GOT3 (cell line): ENCODE data around the gene CCL15.
"Not testable (repeated sequence)": the region's sequence is repeated elsewhere in the genome, so short reads cannot be mapped to it uniquely, and the experiment has no call there.

Experiments
- DNase-seq: peaks from one replicate; lab custom pipeline; 2025; ENCODE audit warnings: mixed read lengths; lab: John Stamatoyannopoulos, UW

Gene CCL15

GRCh38 chr17:36001110-36001771 lies at the start of gene CCL15:
TSS of gene CCL15 (minus strand) at chr17:36001553. CDS start at chr17:36001492, 61 bp downstream.
- DNase-seq: no peak

GRCh38 chr17:36049643-36050042 lies 48.3 kb upstream of the CCL15 start:
- DNase-seq: no peak

GRCh38 chr17:36048066-36048465 lies 46.7 kb upstream of the CCL15 start:
- DNase-seq: no peak

- no peak for DNase-seq
Observed at GRCh38 chr17:36036235-36036634, 34.9 kb upstream of the CCL15 start.

GRCh38 chr17:36034127-36034526 lies 32.8 kb upstream of the CCL15 start:
- no peak for DNase-seq

- DNase-seq: no peak
Observed at GRCh38 chr17:36030956-36031355, 29.6 kb upstream of the CCL15 start.

- DNase-seq: no peak
Observed at GRCh38 chr17:36027761-36028160, 26.4 kb upstream of the CCL15 start.

- DNase-seq: no peak
Observed at GRCh38 chr17:36024106-36024869, 22.9 kb upstream of the CCL15 start.

- DNase-seq: no peak
Observed at GRCh38 chr17:36019423-36019822, 18.1 kb upstream of the CCL15 start.

GRCh38 chr17:36017799-36018198 lies 16.4 kb upstream of the CCL15 start, which contains the start of gene CCL23:
TSS of gene CCL23 (minus strand) at chr17:36017972. CDS start at chr17:36017897, 75 bp downstream.
- DNase-seq: no peak

GRCh38 chr17:36016555-36016954 lies 15.2 kb upstream of the CCL15 start:
- no peak for DNase-seq

GRCh38 chr17:36015895-36016294 lies 14.5 kb upstream of the CCL15 start:
- not testable (repeated sequence) for DNase-seq

GRCh38 chr17:36014946-36015345 lies 13.6 kb upstream of the CCL15 start:
- no peak for DNase-seq

GRCh38 chr17:36011201-36011600 lies 9.8 kb upstream of the CCL15 start:
- DNase-seq: no peak

GRCh38 chr17:36008998-36009665 lies 7.8 kb upstream of the CCL15 start:
- DNase-seq: no peak

- DNase-seq: no peak
Observed at GRCh38 chr17:36004594-36005108, 3.3 kb upstream of the CCL15 start.

- no peak for DNase-seq
Observed at GRCh38 chr17:36002631-36003030, 1.3 kb upstream of the CCL15 start.

- DNase-seq: no peak
Observed at GRCh38 chr17:36001862-36002603, 680 bp upstream of the CCL15 start.

GRCh38 chr17:36000732-36001109 lies 632 bp downstream of the CCL15 start:
- DNase-seq: no peak

GRCh38 chr17:35998756-35999155 lies 2.6 kb downstream of the CCL15 start:
- DNase-seq: no peak

GRCh38 chr17:35998018-35998545 lies 3.3 kb downstream of the CCL15 start:
- no peak for DNase-seq

- not testable (repeated sequence) for DNase-seq
Observed at GRCh38 chr17:35995346-35995745, 6.0 kb downstream of the CCL15 start.
